Measurements from ENCODE around the gene CFAP54. TPM values are rescaled to one million over a fixed set of nuclear protein-coding genes. Genes with fewer than 3 reads are reported as not detected.

The CFAP54 gene
- polyA plus RNA-seq, 1 of the 3 experiments (the other 2 are of a cell fraction) = 0.87 TPM

- TF ChIP-seq JUND (IDR thresholded peaks at IDR 0.05) = no peak
- no peak for TF ChIP-seq RAD21 (IDR thresholded peaks at IDR 0.05; ENCODE audit: low read length)
- no peak for TF ChIP-seq POLR2AphosphoS5 (IDR thresholded peaks at IDR 0.05; ENCODE audit: low read depth, low read length)
- TF ChIP-seq YY1 (IDR thresholded peaks at IDR 0.05; ENCODE audit: low read depth) = no peak
- no peak for TF ChIP-seq MXI1 (IDR thresholded peaks at IDR 0.05; ENCODE audit: low read depth, low read length)
- TF ChIP-seq TEAD4 (IDR thresholded peaks at IDR 0.05; ENCODE audit: borderline replicate concordance, insufficient read depth) = no peak
- no peak for TF ChIP-seq GABPA (IDR thresholded peaks at IDR 0.05; ENCODE audit: low read depth)
- TF ChIP-seq FOSL2 (IDR thresholded peaks at IDR 0.05; ENCODE audit: borderline replicate concordance, low read depth) = no peak
- no peak for TF ChIP-seq USF2 (IDR thresholded peaks at IDR 0.05; ENCODE audit: borderline replicate concordance, low read depth, low read length)
- TF ChIP-seq NFIC (IDR thresholded peaks at IDR 0.05; ENCODE audit: borderline replicate concordance) = no peak
Measured at GRCh38 chr12:96881608-96882007, 392.2 kb downstream of the CFAP54 start (continued).

- Histone ChIP-seq H4K20me1 (ENCODE audit: insufficient read depth) (no peaks in the 10 kb centered on the region), H3K27ac (ENCODE audit: low read depth in 2 of 2, low read length in 1 of 2) (peak overlapping the region in 1 of 2 experiments; percentile 42; a peak in 2 of 4 replicates), H3K9me3 (no peaks in the 10 kb centered on the region), H3K79me2 (ENCODE audit: insufficient read depth) (no peaks in the 10 kb centered on the region), H3K9ac (no peak overlapping the region), H3K4me3 (ENCODE audit: low read depth in 2 of 2, low read length in 1 of 2) (no peak overlapping the region), H3K9me2 (no peaks in the 10 kb centered on the region), H2AFZ (ENCODE audit: low read depth) (no peak overlapping the region), H3K36me3 (replicated peaks in 1 of 2; ENCODE audit: control insufficient read depth in 1 of 2, insufficient read depth in 2 of 2, low read length in 1 of 2) (no peaks in the 10 kb centered on the region), H3F3A (replicated peaks; ENCODE audit: insufficient read depth) (no peaks in the 10 kb centered on the region), H3K27me3 (ENCODE audit: insufficient read depth) (no peaks in the 10 kb centered on the region), H3K4me1 (ENCODE audit: control insufficient read depth in 1 of 2, insufficient read depth in 2 of 2, low read depth in 1 of 2, low read length in 1 of 2) (peaks cover 0 to 4% of the 10 kb centered on the region in 2 experiments; a peak in 1 of 4 replicates), H3K4me2 (no peak overlapping the region)
- DNase-seq = no peak
- 7% methylated on average over 2 of the region's 2 CpGs for WGBS (ENCODE audit: low lambda C conversion rate)
- TF ChIP-seq NRF1 (IDR thresholded peaks at IDR 0.05; ENCODE audit: low read depth, low read length) (no peak), FOSL2 (IDR thresholded peaks at IDR 0.05; ENCODE audit: borderline replicate concordance, low read depth) (peak; percentile 73), TCF12 (IDR thresholded peaks at IDR 0.05) (0 out of 2 replicates have a peak, but pooled peaks have one; percentile 8), JUND (IDR thresholded peaks at IDR 0.05) (peak; percentile 46; the same call in 1 of the 2 replicates), EP300 (IDR thresholded peaks at IDR 0.05; ENCODE audit: borderline replicate concordance in 1 of 2, low read depth in 1 of 2, low read length in 1 of 2) (no peak)
- POLR2A ChIA-PET = no interaction called here
- CTCF ChIA-PET = no interaction called here
Measured at GRCh38 chr12:96882862-96883261, 393.5 kb downstream of the CFAP54 start.

GRCh38 chr12:96883571-96883970 lies 394.2 kb downstream of the CFAP54 start:
- no peak for DNase-seq
- WGBS (ENCODE audit: low lambda C conversion rate) = 95% methylated on average over 4 of the region's 4 CpGs

More at GRCh38 chr12:96883571-96883970, 394.2 kb downstream of the CFAP54 start:
- H3K4me2 ChIP-seq = no peak overlapping the region
- ChIA-PET CTCF (no interaction called here), POLR2A (no interaction called here)
- H3F3A ChIP-seq (replicated peaks; ENCODE audit: insufficient read depth) = no peaks in the 10 kb centered on the region
- H3K9ac ChIP-seq = no peak overlapping the region
- H3K27me3 ChIP-seq (ENCODE audit: insufficient read depth) = no peaks in the 10 kb centered on the region
- no peak overlapping the region; the same call in 1 of the 2 replicates for H2AFZ ChIP-seq (ENCODE audit: low read depth)
- no peaks in the 10 kb centered on the region for H3K9me3 ChIP-seq
- H3K9me2 ChIP-seq = no peaks in the 10 kb centered on the region
- peaks cover 0 to 1% of the 10 kb centered on the region in 2 experiments; a peak in 1 of 4 replicates for H3K4me1 ChIP-seq (ENCODE audit: control insufficient read depth in 1 of 2, insufficient read depth in 2 of 2, low read depth in 1 of 2, low read length in 1 of 2)
- no peaks in the 10 kb centered on the region for H3K36me3 ChIP-seq (replicated peaks in 1 of 2; ENCODE audit: control insufficient read depth in 1 of 2, insufficient read depth in 2 of 2, low read length in 1 of 2)
- no peaks in the 10 kb centered on the region for H4K20me1 ChIP-seq (ENCODE audit: insufficient read depth)
- no peak for TF ChIP-seq ELF1 (IDR thresholded peaks at IDR 0.05)
- peak overlapping the region in 1 of 2 experiments; percentile 42; a peak in 2 of 4 replicates for H3K27ac ChIP-seq (ENCODE audit: low read depth in 2 of 2, low read length in 1 of 2)
- H3K4me3 ChIP-seq (ENCODE audit: low read depth in 2 of 2, low read length in 1 of 2) = no peak overlapping the region
- no peaks in the 10 kb centered on the region for H3K79me2 ChIP-seq (ENCODE audit: insufficient read depth)
